NCI-H2081 (cell line): ENCODE measurements around the gene GDA.
"Not testable (repeated sequence)": the region's sequence is repeated elsewhere in the genome, so short reads cannot be mapped to it uniquely, and the experiment has no call there.

Source experiments
- DNase-seq, 2 experiments: peaks; one replicate each; lab custom pipeline; 2025; lab: John Stamatoyannopoulos, UW

The GDA gene

DNA sequence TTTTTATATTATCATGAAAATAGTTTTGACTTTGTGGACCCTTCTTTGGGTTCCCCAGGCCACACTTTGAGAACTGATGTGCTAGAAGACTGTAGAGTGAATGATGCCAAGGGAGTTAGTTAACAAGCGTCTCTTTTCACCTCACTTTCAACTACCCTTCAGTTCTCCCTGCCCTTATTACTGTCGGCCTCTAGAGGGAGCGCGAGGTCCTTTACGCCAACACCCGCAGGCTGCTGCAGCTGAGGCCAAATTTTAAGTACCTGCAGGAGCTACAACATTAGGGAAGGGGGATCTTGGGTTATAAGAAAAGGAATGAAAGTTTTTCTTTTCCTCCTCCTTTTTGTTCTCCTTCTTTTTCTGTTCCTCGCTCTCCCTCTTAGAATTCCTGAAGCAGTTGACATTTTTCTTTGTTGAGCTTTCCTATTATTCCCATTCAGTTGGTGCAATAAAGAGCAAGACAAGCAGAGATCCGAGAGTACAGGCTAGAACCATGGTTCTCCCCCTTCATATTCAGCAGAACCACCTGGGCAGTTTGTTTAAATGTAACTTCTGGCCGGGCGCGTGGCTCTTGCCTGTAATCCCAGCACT lies 131.8 kb downstream of the GDA start:
- peak; percentile 60 to 65 for DNase-seq

GRCh38 chr9:72289401-72289800 lies 140.2 kb downstream of the GDA start:
- DNase-seq = no peak

- DNase-seq = no peak
Measured at GRCh38 chr9:72290311-72290710, 141.1 kb downstream of the GDA start.

DNA sequence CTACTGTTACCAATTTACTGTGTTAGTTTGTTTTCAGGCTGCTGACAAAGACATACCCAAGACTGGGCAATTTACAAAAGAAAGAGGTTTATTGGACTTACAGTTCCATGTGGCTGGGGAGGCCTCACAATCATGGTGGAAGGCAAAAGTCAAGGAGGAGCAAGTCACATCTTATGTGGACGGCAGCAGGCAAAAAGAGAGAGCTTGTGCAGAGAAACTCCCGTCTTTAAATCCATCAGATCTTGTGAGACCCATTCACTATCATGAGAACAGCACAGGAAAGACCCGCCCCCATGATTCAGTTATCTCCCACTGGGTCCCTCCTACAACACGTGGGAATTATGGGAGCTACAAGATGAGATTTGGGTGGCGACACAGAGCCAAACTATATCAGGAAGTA lies 142.3 kb downstream of the GDA start:
- not testable (repeated sequence) for DNase-seq

GRCh38 chr9:72292256-72292682 lies 143.0 kb downstream of the GDA start:
- DNase-seq = peak; percentile 27 to 37

- no peak for DNase-seq
Measured at GRCh38 chr9:72292874-72293607, 143.8 kb downstream of the GDA start.

GRCh38 chr9:72294936-72295335 lies 145.7 kb downstream of the GDA start:
- no peak for DNase-seq

DNA sequence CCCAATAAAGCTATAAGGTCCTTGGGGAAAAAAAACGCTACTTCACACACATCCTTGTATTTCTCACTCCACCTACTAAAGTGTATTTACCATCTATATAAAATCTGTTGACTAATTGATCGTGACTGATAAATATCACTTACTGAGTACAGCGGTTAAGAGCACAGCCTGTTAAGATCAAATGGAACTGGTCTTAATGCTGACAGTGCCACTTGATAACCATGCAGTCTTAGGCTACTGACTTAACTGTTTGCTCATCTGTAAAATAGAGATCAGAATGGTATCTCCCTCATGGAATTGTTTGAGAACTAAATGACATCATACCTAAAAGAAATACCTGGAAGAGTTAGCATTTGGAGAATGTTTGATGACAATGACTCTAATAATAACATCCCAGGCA lies 148.3 kb downstream of the GDA start:
- DNase-seq = no peak

DNA sequence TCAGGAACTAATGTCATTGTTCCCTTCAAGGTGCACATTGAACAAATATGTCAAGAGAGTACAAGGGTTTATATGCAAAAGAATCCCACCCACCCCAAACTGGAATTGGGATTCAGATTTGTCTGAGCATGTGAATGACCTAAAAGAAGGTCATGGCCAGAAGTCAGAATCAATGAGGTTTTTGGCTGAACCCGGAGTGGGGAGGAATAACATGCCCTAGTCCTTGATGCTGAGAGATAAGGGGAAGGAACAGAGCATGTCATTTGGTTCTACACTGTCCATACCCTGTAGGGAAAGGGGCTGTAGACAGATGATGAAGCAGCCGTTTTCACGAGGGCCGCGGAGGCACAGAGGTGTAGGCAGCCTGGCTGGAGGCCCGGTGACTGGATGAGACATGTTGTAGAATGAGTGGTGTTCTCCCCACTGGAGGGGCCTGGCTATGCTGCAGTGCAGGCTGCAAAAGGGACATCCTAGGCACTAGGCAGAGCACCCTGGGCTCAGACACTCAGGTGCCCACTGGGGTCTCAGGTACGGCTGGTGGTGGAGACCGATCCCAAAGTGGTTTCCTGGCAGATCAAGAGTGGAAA lies 149.9 kb downstream of the GDA start:
- no peak for DNase-seq

DNA sequence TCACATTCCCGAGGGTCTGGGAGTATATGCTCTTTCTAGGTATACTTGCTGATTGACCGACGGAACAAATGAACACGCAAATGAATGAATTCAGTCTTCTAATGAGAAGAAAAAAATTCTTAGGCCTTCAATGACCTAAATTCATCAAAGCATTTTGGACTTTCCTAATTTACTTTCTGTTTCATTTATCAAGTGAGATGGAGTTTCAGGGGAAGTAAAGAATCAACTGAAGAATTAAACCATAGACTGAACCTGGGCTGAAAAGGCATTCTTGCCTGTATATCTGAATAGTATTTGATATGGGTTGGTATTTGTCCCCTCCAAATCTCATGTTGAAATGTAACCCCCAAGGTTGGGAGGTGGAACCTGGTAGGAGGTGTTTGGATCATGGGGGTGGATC lies 151.6 kb downstream of the GDA start:
- no peak for DNase-seq
